Fibroblast of the aortic adventitia (primary cell): Measurements from ENCODE around the gene PPP1R2C. TPM values are rescaled to one million over a fixed set of nuclear protein-coding genes. Genes with fewer than 3 reads are reported as not detected.

ENCODE experiments used
- DNase-seq: peaks from one replicate; pipeline ENCODE4 v3.0.0-alpha.2; 2010; ENCODE audit warnings: low read depth
- H3K4me3 ChIP-seq: 2 replicates; pipeline ENCODE4 v1.5.1; 2011; ENCODE audit warnings: low read depth, mild to moderate bottlenecking, control low read depth, low read length, moderate library complexity
- total RNA-seq: library from RNA; depleted of rRNA; stranded (reverse); fragments of >200 nt; gene quantifications from 2 replicates; pipeline ENCODE4 v1.2.3, GENCODE V29; 2012; ENCODE audit warnings: low replicate concordance
- TF ChIP-seq, protein P1 (sequence below): IDR thresholded peaks from 2 replicates; pipeline ENCODE4 v1.5.1; 2011; ENCODE audit warnings: mild to moderate bottlenecking, low read length, control low read depth, inconsistent platforms; ENCODE audit not compliant: insufficient read depth

PPP1R2C gene
- total RNA-seq, 1 donor = not detected

DNA sequence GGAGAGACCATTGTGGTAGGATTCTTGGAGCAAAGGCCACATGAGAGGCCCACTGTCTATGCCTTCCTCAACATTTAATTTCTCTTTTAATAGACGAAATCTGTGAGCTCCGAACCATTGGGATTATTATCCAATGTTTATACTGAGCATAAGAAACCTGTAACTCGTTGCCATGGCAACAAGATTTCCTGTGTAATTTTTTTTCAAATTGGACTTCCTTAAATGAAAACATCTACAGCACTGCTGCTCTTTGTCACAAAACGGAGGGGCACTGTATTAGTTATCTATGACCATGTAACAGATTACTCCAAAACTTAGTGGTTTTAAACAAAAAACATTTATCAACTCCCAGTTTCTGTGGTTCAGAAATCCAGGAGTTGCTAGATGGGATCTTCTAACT, 38.7 kb downstream of the PPP1R2C start:
- TF ChIP-seq, protein P1, sequence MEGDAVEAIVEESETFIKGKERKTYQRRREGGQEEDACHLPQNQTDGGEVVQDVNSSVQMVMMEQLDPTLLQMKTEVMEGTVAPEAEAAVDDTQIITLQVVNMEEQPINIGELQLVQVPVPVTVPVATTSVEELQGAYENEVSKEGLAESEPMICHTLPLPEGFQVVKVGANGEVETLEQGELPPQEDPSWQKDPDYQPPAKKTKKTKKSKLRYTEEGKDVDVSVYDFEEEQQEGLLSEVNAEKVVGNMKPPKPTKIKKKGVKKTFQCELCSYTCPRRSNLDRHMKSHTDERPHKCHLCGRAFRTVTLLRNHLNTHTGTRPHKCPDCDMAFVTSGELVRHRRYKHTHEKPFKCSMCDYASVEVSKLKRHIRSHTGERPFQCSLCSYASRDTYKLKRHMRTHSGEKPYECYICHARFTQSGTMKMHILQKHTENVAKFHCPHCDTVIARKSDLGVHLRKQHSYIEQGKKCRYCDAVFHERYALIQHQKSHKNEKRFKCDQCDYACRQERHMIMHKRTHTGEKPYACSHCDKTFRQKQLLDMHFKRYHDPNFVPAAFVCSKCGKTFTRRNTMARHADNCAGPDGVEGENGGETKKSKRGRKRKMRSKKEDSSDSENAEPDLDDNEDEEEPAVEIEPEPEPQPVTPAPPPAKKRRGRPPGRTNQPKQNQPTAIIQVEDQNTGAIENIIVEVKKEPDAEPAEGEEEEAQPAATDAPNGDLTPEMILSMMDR = no peak
- no peak overlapping the region for H3K4me3 ChIP-seq
- peak; percentile 28 for DNase-seq

DNA sequence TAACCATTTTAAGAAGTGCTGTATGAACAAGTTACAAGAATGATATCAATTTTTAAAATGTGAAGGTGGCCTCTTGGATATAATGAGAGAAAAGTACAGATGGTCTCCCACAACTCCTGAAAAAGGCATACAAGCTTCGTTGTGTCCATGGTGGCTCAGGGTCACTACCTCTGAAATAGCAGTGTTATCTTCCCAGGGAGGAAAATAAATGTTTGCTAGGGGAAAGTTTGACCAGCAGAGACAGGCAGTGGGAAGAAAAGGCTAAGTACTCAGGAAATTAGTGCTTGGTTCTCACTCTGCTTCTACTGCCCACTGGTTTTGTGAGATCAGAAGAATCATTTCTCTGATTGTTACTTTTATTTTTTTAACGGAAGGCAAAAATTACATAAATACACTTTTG, 39.4 kb downstream of the PPP1R2C start:
- no peak for DNase-seq
- TF ChIP-seq, protein P1 = no peak
- H3K4me3 ChIP-seq = no peak overlapping the region

DNA sequence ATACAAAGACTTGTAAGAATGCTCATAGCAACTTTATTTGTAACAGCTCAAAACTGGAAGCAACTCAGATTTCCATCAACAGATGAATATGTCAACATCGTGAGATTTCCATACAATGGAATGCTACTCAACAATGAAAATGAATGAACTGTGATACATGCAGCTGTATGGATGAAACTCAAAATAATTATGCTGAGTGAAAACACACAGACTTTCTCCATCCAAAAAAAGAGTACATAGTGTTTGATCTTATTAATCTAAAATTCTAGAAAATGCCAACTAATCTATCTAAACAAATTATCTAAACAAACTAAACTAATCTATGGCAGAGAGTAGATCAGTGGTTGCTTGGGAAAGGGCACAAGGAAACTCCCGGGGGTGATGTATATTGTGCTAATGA, 42.7 kb downstream of the PPP1R2C start:
- no peak for DNase-seq
- no peak overlapping the region for H3K4me3 ChIP-seq
- TF ChIP-seq, protein P1 = no peak

DNA sequence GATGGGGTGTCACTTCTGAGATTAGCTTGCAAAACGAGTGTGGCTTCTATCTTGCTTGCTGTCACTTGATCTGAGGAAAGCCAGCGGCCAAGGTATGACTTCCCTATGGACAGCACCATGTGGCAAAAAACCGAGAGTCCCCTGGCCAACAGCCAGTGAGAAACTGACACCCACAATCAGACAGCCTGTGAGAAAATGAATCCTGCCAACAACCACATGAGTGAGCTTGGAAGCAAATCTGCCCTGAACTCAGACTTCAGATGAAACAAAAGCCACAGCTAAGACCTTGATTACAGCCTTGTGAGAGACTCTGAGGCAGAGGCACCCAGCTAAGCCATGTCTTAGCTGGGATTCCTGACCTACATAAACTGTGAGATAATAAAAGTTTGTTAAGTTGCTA, 45.5 kb downstream of the PPP1R2C start:
- peak; percentile 79 for DNase-seq
- TF ChIP-seq, protein P1 = no peak
- no peak overlapping the region for H3K4me3 ChIP-seq
